C1 segment of cervical spinal cord (tissue), 14 donors: ENCODE results near the gene YPEL4.

ENCODE experiments used
- DNase-seq, 14 donors: peaks; one replicate each; lab custom pipeline; 2025; lab: John Stamatoyannopoulos, UW

The YPEL4 gene

DNA sequence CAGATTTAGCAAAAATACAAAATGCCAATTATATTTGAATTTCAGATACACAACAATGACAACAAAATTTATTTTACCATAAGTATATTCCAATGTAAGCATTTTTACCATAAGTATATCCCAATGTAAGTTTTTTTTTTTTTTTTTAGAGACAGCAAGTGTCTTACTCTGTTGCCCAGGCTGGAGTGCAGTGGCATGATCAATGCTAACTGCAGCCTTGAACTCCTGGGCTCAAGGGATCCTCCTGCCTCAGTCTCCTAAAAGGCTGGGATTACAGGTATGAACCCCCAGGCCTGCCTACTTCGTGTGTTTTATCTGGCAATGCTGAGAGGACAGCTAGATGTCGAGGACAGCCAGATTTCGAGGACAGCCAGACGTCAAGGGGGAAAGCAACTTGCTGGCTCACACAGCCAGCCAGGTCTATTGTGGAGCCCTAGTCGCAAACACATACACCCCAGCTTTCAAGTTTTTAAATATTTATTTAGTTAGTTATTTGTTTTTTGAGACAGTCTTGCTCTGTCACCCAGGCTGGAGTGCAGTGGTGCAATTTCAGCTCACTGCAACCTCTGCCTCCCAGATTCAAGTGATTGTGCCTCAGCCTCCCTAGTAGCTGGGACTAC lies 53.3 kb downstream of the YPEL4 start:
- DNase-seq: no peak
